NCI-H2029 treated with DMSO at 0.1 percent for 48 hours (cell line): ENCODE data around the gene RFX3.

Source experiments
- DNase-seq: peaks from one replicate; lab custom pipeline; 2025; lab: John Stamatoyannopoulos, UW

RFX3 gene

DNA sequence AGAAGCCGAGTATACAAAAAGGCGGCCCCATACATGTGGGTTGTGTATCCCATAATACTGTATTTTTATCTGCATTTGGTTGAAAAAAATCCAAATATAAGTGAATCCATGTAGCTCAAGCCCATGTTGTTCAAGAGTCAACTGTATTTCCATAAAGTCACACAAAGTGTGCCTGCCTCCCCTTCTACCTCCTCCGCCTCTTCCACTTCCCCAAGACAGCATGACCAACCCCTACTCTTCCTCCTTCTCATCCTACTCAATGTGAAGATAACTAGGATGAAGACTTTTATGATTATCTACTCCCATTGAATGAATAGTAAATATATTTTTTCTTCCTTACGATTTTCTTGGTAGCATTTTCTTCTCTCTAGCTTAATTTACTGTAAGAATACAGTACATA, 92.7 kb downstream of the RFX3 start:
- DNase-seq = no peak

DNA sequence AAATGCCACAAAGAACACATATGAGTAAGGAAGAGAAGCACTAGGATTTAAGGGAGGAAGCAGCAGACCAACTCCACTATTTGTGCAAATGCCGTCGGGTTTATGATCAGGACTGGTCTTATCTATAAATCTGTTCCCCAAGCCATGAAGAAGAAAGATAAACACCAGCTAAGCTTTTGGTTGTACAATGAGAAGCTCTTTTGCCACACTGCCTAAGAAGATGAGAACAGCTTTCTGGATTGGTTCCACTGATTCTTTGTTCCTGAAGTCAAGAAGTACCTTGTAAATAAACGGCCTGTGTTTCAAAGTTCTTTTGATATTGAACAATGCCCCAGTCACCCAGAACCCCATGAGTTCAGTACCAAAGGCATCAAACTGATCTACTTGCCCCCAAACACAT, 93.9 kb downstream of the RFX3 start:
- no peak for DNase-seq

DNA sequence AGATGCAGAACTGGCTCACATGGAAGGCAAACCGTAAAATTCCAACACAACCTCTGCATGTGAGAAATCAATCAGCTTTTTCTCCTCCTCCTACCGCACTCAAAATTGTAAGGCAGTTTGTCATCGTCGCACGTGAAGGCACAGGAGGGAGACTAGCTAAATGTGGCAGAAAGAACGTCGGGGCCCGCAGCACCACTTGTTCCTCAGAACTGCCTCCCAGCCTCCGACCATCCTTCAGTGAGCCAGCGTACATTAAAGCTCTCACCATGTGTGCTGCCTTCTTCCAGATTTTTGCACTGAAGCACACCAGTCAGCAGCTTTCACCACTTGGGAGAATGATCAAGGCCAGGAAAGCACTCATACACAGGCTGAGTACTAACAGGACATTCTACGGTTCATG, 105.9 kb downstream of the RFX3 start:
- no peak for DNase-seq

DNA sequence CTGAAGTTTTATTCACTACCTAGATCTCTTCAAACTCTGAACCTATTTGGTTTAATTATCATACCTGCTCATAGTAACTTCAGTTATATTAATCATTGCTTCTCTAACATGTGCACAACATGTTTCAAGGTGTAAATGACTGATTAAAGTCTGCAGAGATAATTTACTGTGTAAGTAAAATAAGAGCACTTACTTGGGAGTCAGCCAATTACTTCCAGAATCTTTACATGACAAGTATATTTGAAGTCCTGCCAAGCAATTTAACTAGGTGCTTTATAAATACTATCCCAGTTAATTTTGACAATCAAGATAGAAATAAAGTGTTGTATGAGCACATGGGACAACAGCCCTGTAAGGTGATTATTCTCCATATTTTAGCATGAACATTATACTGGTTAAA, 109.9 kb downstream of the RFX3 start:
- no peak for DNase-seq

DNA sequence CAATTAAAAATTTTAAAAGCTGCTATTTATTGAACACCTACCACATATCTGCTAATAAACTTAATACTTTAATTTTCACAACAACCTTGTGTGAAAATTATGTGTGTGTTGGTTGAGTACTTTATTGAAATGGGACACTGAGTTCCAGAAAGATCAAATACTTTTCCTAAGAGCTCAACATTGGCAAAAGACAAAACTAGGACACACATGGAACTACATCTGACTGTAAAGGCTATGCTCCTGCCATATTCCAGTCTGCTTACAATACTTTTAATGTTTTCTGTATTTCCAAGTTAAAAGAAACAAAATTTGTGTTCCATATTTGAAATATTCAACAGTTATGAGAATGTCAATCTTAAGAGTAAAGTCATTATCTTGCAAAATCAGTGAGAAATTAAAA, 111.8 kb downstream of the RFX3 start:
- no peak for DNase-seq

GRCh38 chr9:3410461-3410860, 115.3 kb downstream of the RFX3 start:
- no peak for DNase-seq

DNA sequence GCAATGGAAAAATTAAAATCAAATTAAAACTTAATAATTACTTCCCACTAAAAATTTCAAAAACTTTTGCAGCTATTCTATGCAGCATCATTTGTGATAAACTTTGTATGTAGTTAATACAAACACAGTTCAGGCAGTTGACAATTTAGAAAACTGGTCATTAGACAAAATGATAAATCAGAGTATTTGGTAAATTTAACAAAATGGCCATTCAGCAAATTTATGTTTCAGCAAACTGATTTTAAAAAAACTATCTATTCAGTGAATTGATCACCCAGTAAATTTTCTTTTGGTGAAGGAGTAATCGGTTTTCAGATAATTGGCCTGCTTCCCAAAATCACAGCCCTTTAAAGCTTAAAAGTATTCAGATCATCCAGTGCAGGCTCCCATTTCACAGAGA, 116.3 kb downstream of the RFX3 start:
- DNase-seq = no peak

DNA sequence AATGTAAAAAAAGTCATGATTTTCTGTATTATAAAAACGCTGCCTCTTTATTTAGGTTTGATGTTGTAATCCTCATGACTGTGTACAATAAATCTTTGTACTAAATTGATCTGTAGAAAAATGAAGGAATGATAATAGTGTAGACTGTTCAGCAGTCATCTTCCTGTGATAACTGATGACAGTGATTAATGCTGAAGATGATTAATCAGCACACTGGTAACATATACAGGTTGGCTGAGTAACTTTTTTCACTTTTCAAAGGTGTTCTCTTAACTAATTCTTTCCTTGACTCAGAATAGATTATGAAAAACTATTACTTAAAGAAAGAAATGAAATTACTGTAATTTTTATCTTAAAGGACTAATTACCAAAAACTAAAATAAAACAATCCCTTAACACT, 122.5 kb downstream of the RFX3 start:
- DNase-seq = no peak

DNA sequence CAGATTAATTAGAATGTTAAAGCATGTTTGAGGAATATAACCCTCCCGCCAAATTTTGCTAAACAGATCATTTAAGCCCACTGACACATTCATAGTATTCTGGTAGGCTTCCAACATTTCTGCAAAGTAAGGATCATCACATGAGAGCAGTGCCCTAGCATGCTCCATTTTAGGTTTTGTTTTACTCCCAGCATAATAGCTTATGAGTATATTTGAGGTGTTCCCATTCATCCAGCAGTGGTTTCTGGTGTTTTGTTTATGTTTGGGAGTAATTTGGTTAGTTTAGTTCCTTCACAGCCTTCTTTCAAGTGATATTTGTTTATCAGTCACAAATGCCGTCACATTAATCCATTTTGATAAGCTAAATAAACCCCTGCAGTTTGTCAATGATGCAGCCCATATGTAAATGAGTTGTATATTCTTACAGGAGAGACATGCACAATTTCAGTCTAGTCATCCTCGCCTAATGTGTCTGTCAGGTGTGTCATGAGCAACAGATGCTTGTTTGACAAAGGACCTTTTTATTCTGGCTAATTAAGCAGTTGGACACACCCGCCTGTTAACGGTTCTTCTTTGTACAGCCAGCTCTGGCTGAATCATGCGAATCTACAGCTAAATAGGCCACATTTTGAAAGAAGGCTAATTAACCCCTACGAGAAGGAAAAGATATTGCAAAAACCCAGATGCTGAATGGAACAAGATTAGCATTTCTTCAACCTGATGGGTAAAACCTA, 124.4 kb downstream of the RFX3 start:
- no peak for DNase-seq

GRCh38 chr9:3398232-3398648, 127.6 kb downstream of the RFX3 start:
- no peak for DNase-seq

DNA sequence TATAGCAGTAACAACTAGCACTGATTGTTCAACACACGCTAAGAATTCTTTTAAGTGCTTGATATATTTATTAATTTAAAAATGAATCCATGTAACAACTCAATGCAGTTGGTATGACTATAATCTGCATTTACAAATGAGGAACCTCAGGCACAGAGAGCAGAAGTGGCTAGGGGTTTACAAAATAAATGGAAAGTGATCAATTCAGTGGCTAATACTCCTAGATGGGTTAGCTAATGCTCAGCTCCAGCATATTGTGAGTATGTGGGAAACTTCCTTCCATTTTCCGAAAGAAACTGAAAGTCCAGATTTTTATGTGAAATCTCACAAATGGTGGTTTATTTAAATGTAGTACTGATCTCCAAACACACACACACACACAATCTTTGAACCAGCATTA, 128.0 kb downstream of the RFX3 start:
- no peak for DNase-seq

- DNase-seq = no peak
These were observed 134.4 kb downstream of the RFX3 start for GRCh38 chr9:3391414-3391813.

GRCh38 chr9:3386753-3387152, 139.0 kb downstream of the RFX3 start:
- no peak for DNase-seq

DNA sequence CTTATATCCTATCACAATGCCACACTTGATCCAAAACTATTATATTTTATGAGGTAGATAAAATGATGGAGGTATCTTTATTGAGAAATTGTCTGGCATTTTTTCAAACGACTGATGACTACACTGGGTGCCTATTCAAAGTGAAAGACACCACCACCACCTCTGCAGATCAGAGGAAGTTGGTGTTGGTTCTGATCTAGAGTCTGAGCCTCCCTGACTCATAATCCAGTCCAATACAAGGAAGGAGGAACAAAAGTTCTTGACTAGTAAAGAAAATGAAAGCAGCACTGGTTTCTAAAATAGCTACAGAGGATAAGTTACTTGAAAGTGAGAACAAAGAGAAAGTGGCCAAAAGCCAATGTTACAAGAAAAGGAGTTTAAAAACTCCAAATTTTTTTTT, 139.9 kb downstream of the RFX3 start:
- no peak for DNase-seq

- no peak for DNase-seq
These were observed 154.0 kb downstream of the RFX3 start for GRCh38 chr9:3371842-3372241.

DNA sequence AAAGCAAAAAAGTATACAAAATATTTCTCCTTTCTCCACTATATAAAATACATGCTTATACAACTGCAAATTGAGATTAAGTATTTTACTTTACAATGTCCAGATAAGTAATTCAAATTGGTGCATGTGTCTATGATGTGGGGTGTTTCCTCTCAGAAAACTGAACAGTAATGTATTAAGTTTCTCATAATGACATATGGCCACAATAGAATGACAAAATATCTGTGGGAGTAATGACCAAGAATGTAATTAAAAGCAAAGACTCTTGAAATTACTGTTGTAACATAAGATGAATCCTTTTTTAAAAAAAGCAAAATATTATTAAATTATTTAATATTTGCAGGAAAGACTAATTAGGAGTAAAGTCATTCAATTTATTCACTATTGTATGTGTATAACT, 155.1 kb downstream of the RFX3 start:
- no peak for DNase-seq

DNA sequence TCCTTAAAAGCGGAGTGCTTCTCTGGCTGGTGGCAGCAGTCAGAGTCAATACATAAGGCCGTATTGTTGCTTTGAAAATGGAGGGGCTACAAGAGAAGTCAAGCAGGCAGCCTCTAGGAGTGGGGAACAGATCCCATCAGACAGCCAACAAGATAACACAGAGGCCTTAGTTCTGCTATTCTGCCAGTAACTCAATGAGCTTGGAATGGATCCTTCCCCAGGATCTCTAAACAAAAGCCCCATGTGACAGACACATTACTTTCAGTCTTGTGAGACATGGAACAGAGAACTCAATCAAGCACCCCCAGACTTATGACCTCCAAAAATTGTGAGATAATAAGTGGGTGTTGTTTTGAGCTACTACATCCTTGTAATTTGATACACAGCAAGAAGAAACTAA, 158.6 kb downstream of the RFX3 start:
- DNase-seq = no peak

DNA sequence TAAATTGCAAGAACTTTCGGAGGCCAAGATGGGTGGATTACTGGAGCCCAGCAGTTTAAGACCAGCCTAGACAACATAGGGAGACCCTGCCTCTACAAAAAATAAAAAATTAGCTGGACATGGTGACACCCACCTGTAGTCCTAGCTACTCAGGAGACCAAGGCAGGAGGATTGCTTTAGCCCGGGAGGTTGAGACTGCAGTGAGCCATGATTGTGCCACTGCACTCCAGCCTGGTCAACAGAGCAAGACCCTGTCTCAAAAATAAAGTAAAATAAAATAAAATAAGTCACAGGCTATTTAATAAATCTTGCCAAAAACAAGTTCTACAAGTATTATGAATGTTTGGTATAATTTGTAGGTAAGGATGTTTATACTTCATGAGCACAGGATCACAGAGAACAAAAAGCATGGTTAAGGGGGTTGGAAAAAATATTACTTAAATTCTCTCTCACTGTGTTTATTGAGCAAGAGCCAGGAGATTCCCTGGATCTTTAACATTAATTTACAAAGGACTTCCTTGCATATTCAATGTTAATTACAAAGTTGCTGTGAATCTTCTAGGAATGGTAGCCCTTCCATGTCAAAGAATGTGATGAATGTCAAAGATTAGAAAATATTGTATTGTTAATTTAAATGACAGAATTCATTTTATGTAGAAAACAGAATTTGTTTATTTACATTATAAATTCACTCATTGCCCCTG, 164.0 kb downstream of the RFX3 start:
- no peak for DNase-seq

- DNase-seq = no peak
These were observed 164.7 kb downstream of the RFX3 start for GRCh38 chr9:3361116-3361515.

GRCh38 chr9:3360245-3360644, 165.6 kb downstream of the RFX3 start:
- DNase-seq = no peak

DNA sequence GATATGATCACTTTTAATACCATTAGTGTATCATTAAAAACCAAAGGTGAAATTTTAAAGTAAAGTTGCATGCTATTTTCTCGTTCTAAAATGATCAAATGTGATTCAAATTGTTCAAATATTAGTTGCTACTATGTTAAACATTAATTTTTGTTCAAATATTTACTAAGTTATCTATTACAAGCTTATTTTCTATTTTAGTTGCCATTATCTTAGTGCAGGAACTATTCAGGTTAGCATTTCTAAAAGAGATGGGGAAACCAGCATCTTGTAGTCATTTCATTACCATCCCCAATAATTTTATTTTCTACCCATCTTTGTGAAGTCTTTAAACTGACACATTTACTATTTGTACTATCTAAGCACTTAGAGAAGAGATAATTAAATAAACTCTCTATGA, 166.0 kb downstream of the RFX3 start:
- DNase-seq = no peak

DNA sequence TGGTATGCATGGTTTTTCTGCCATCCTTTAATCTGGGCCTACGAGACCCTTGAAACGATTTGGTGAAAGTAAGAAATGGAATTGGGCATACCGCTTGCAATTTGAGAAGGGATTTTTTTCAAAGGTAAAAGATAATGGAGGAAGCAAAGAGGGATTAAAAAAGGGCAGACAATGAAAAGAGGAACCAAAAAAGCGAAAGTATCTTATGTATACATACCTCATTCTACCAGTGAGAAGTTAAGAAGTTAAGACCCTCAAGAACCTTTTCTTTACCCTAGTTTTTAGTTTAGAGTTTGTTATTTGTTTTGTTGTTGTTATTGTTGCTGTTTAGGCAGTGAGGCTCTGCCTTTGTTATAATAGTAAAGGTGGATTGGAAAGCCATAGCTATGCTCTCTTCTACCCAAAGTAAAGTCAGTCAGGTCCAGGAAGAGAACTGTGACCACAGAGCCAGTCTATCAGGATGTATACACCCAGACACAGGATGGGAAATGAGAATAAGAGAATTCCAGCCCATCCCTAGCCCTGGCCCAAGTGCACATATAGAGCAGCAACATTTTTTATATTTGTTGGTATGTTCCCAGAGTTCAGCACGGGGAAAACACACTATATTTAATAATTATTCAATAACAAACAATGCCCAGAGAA, 166.6 kb downstream of the RFX3 start:
- no peak for DNase-seq

GRCh38 chr9:3348169-3348568, 177.6 kb downstream of the RFX3 start:
- DNase-seq = no peak
